HepG2 (cell line): ENCODE data around the gene DISP2. TPM values are rescaled to one million over a fixed set of nuclear protein-coding genes. Genes with fewer than 3 reads are reported as not detected.

Experiments
- CCDC6 ChIP-seq: sonication (generic); formaldehyde crosslinking; IDR thresholded peaks from 2 replicates; pipeline ENCODE4 v1.8.1; 2022; ENCODE audit warnings: mild to moderate bottlenecking, missing genetic modification reagents, moderate library complexity
- CREM ChIP-seq, 2 experiments: sonication (generic) in 1 of 2; formaldehyde crosslinking in 1 of 2; IDR thresholded peaks; 2 replicates each; pipeline versions ENCODE4 v1.4.0 to v1.6.1; 2016 to 2020; ENCODE audit warnings: antibody characterized with exemption in 1 of 2, mild to moderate bottlenecking in 1 of 2, missing genetic modification reagents in 1 of 2
- DMAP1 ChIP-seq: IDR thresholded peaks from 2 replicates; pipeline ENCODE4 v1.6.1; 2016
- EEA1 ChIP-seq: sonication (generic); formaldehyde crosslinking; IDR thresholded peaks from 2 replicates; pipeline ENCODE4 v1.5.1; 2020; ENCODE audit warnings: mild to moderate bottlenecking, missing genetic modification reagents, borderline replicate concordance
- FOXP4 ChIP-seq: sonication (generic); formaldehyde crosslinking; IDR thresholded peaks from 2 replicates; pipeline ENCODE4 v1.4.0; 2020; ENCODE audit warnings: missing genetic modification reagents
- HMG20A ChIP-seq: IDR thresholded peaks from 2 replicates; pipeline ENCODE4 v1.6.1; 2016; ENCODE audit warnings: borderline replicate concordance
- KDM5B ChIP-seq: sonication (generic); formaldehyde crosslinking; IDR thresholded peaks from 2 replicates; pipeline ENCODE4 v1.4.0; 2020; ENCODE audit warnings: missing genetic modification reagents, mild to moderate bottlenecking, borderline replicate concordance
- MLXIP ChIP-seq: sonication (generic); formaldehyde crosslinking; IDR thresholded peaks from 2 replicates; pipeline ENCODE4 v1.9.0; 2021; ENCODE audit warnings: missing genetic modification reagents, borderline replicate concordance
- PHF21A ChIP-seq: sonication (generic); formaldehyde crosslinking; IDR thresholded peaks from 2 replicates; pipeline ENCODE4 v1.5.0; 2020; ENCODE audit warnings: mild to moderate bottlenecking, missing genetic modification reagents
- PITX1 ChIP-seq: sonication (generic); formaldehyde crosslinking; IDR thresholded peaks from 2 replicates; pipeline ENCODE4 v1.5.1; 2020; ENCODE audit warnings: mild to moderate bottlenecking, missing genetic modification reagents
- PPARG ChIP-seq: conservative IDR thresholded peaks from 2 replicates; pipeline ENCODE4 v1.6.1; 2016; ENCODE audit warnings: missing biosample characterization, missing genetic modification reagents
- PTBP1 ChIP-seq: fragments of 200-400 bp; formaldehyde crosslinking; IDR thresholded peaks from 2 replicates; pipeline ENCODE4 v1.6.1; 2018; ENCODE audit warnings: low read length, low read depth; ENCODE audit not compliant: poor library complexity, severe bottlenecking
- RELA ChIP-seq: sonication (generic); formaldehyde crosslinking; IDR thresholded peaks from 2 replicates; pipeline ENCODE4 v1.4.0; 2020; ENCODE audit warnings: missing genetic modification reagents
- STAT5B ChIP-seq: sonication (generic); formaldehyde crosslinking; IDR thresholded peaks from 2 replicates; pipeline ENCODE4 v1.4.0; 2020; ENCODE audit warnings: missing genetic modification reagents
- ZBTB1 ChIP-seq: sonication (generic); formaldehyde crosslinking; IDR thresholded peaks from 2 replicates; pipeline ENCODE4 v1.4.0; 2020; ENCODE audit warnings: missing genetic modification reagents, borderline replicate concordance
- ZMYM2 ChIP-seq: sonication (generic); formaldehyde crosslinking; IDR thresholded peaks from 2 replicates; pipeline ENCODE4 v1.8.0; 2022; ENCODE audit warnings: mild to moderate bottlenecking, missing genetic modification reagents
- ZNF44 ChIP-seq: sonication (generic); formaldehyde crosslinking; IDR thresholded peaks from 2 replicates; pipeline ENCODE4 v1.5.1; 2020; ENCODE audit warnings: mild to moderate bottlenecking, missing genetic modification reagents
- ZNF816 ChIP-seq: sonication (generic); formaldehyde crosslinking; IDR thresholded peaks from 2 replicates; pipeline ENCODE4 v1.8.0; 2022; ENCODE audit warnings: missing genetic modification reagents, mild to moderate bottlenecking, borderline replicate concordance
- ZNF883 ChIP-seq: sonication (generic); formaldehyde crosslinking; IDR thresholded peaks from 2 replicates; pipeline ENCODE4 v1.5.1; 2020; ENCODE audit warnings: mild to moderate bottlenecking, missing genetic modification reagents; ENCODE audit errors: not compliant biosample characterization
- ZSCAN21 ChIP-seq: sonication (generic); formaldehyde crosslinking; IDR thresholded peaks from 2 replicates; pipeline ENCODE4 v1.8.0; 2022; ENCODE audit warnings: mild to moderate bottlenecking, missing genetic modification reagents, moderate library complexity, borderline replicate concordance
- ZSCAN5A ChIP-seq: sonication (generic); formaldehyde crosslinking; IDR thresholded peaks from 2 replicates; pipeline ENCODE4 v1.8.0; 2022; ENCODE audit warnings: mild to moderate bottlenecking, missing genetic modification reagents, borderline replicate concordance
- polyA plus RNA-seq, 8 experiments: library from polyadenylated mRNA; depleted of rRNA in 3 of 8; stranded (reverse) in 7 of 8; unstranded in 1 of 8; fragments of >200 nt; fragmentation: Illumina TruSeq in 4 of 8; extraction: Trizol in 4 of 8; gene quantifications; 2 replicates each; pipeline versions ENCODE4 v1.2.1 to v1.2.3, GENCODE V29; 2011 to 2016; ENCODE audit warnings: low read depth in 4 of 8, missing spikeins in 1 of 8, mixed read lengths in 1 of 8; ENCODE audit not compliant: insufficient read depth in 1 of 8
- total RNA-seq, 5 experiments: library from RNA; depleted of rRNA; stranded (reverse); fragments of >200 nt; fragmentation: Illumina TruSeq; extraction: Trizol; gene quantifications; 2 replicates each; pipeline ENCODE4 v1.2.3, GENCODE V29; 2016; ENCODE audit warnings: low read depth in 1 of 5

The DISP2 gene
- total and polyA plus RNA-seq, 2 of the 13 experiments (the other 11 are each of a cell fraction or from before 2014, with no cell fraction given), result 0.09 to 0.32 TPM

- TF ChIP-seq CCDC6 (CRISPR knock-in tag) (peak; percentile 56; the same call in 1 of the 2 replicates), MLXIP (CRISPR knock-in tag) (no peak), ZSCAN5A (peak; percentile 52; the same call in 1 of the 2 replicates), ZSCAN21 (CRISPR knock-in tag) (no peak), CREM (IDR thresholded peaks at IDR 0.05) (peak; percentile 85), CREM (CRISPR knock-in tag; IDR thresholded peaks at IDR 0.05) (no peak), ZNF44 (CRISPR knock-in tag) (no peak), PITX1 (CRISPR knock-in tag) (no peak), DMAP1 (CRISPR knock-in tag) (peak; percentile 52; the same call in 1 of the 2 replicates), ZNF816 (CRISPR knock-in tag) (no peak), PPARG (CRISPR knock-in tag) (0 out of 2 replicates have a peak, but pooled peaks have one; percentile 18), ZMYM2 (CRISPR knock-in tag) (no peak), ZBTB1 (no peak), STAT5B (CRISPR knock-in tag) (no peak), EEA1 (CRISPR knock-in tag) (no peak), KDM5B (CRISPR knock-in tag) (peak; percentile 79; the same call in 1 of the 2 replicates), FOXP4 (CRISPR knock-in tag) (no peak), HMG20A (CRISPR knock-in tag) (no peak), ZNF883 (CRISPR knock-in tag) (no peak), PHF21A (CRISPR knock-in tag) (no peak), PTBP1 (peak; percentile 55), RELA (CRISPR knock-in tag) (no peak)
These were observed 24.8 kb downstream of the DISP2 start, which contains the start of gene KNSTRN (continued) for GRCh38 chr15:40382580-40383456.
